ENCODE measurements around the gene PRR29. TPM values are rescaled to one million over a fixed set of nuclear protein-coding genes. Genes with fewer than 3 reads are reported as not detected.
"Not testable (repeated sequence)": the region's sequence is repeated elsewhere in the genome, so short reads cannot be mapped to it uniquely, and the experiment has no call there.

PRR29 gene
- total RNA-seq, 1 donor from 2014 or later, result not detected

DNA sequence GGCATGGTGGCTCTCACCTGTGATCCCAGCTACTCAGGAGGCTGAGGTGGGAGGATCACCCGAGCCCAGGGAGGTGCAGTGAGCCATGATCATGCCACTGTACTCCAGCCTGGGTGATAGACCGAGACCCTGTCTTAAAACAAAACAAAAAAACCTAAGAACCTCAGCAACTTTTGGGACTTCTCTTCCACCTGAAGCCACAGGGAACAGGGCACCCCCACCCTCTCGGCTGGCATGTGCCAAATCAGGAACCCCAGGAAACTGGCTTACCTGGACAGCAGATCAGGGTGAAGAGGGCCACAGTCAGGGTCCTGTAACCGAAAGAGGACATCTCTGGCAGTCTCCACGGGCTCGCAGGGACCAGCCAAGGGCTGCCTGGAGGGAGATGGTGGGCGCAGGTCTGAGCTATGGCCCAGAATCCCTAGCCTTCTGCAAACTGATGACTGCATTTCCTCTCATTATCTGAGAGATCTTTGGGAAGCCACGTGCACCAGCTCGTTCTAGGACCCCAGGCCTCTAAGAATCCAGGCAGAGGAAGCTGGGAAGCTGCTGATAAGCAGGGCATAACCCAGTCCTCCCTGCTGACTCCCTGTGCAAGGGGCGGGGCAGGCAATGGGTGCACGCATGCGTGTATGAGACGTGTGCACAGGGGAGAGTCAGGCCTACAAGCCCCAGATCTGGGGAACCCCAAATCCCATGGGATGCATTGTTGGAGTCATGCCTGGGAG is 8.4 kb downstream of the PRR29 start:
- DNase-seq, result no peak
- ATAC-seq (ENCODE audit: low read depth), result no peak
- Mint-ChIP-seq H3K4me3 (no peak overlapping the region), H3K27ac (no peak overlapping the region), H3K9me3 (no peaks in the 10 kb centered on the region), H3K36me3 (ENCODE audit: low read depth) (peaks cover 77% of the 10 kb centered on the region), H3K4me1 (peaks cover 48% of the 10 kb centered on the region), H3K27me3 (no peaks in the 10 kb centered on the region)
- intact Hi-C loops (cut with micrococcal nuclease), result no loop called here
- ChIA-PET POLR2A (interaction anchor here (0.7 to 1.3 kb wide), 2 partner anchors 14 to 126 kb away, joined by 3 read pairs; partner anchors contain the start of gene ICAM2), CTCF (interaction anchor here (0.7 to 2.6 kb wide), 5 partner anchors 13 to 127 kb away, joined by 3 to 7 read pairs (median 4); partner anchors contain the start of gene GH1)
- TF ChIP-seq, protein P1, sequence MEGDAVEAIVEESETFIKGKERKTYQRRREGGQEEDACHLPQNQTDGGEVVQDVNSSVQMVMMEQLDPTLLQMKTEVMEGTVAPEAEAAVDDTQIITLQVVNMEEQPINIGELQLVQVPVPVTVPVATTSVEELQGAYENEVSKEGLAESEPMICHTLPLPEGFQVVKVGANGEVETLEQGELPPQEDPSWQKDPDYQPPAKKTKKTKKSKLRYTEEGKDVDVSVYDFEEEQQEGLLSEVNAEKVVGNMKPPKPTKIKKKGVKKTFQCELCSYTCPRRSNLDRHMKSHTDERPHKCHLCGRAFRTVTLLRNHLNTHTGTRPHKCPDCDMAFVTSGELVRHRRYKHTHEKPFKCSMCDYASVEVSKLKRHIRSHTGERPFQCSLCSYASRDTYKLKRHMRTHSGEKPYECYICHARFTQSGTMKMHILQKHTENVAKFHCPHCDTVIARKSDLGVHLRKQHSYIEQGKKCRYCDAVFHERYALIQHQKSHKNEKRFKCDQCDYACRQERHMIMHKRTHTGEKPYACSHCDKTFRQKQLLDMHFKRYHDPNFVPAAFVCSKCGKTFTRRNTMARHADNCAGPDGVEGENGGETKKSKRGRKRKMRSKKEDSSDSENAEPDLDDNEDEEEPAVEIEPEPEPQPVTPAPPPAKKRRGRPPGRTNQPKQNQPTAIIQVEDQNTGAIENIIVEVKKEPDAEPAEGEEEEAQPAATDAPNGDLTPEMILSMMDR (IDR thresholded peaks at IDR 0.05), result no peak

DNA sequence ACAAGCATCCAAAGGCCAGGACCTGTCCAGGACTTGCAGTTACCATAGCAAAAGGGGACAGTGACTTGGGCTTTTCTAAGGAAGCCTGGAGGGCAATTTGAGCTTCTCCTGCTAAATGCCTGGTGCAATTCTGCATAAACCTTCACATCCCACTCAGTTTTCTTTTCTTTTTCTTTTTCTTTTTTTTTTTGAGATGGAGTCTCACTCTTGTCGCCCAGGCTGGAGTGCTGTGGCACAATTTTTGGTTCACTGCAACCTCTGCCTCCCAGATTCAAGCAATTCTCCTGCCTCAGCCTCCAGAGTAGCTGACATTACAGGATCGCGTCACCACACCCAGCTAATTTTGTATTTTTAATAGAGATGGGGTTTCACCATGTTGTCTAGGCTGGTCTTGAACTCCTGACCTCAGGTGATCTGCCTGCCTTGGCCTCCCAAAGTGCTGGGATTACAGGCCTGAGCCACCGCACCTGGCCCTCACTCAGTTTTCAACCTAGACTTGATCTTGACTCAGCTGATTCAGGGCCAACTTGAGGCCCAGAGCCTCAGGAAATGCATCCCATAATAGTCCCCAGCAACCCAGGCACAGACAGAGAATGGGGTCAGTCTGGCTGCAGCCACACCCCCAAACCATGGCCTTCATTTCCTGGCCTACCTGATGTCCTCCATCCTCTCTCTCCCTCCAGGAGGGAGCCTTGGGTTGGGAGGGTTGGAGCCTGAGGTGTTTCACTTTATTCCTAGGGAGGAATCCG is 9.1 kb downstream of the PRR29 start:
- H3K36me3 Mint-ChIP-seq (ENCODE audit: low read depth), result peaks cover 81% of the 10 kb centered on the region
- POLR2A ChIA-PET, result interaction anchor here (0.7 to 1.3 kb wide), 2 partner anchors 13 to 126 kb away, joined by 3 read pairs; partner anchors contain the start of gene ICAM2

DNA sequence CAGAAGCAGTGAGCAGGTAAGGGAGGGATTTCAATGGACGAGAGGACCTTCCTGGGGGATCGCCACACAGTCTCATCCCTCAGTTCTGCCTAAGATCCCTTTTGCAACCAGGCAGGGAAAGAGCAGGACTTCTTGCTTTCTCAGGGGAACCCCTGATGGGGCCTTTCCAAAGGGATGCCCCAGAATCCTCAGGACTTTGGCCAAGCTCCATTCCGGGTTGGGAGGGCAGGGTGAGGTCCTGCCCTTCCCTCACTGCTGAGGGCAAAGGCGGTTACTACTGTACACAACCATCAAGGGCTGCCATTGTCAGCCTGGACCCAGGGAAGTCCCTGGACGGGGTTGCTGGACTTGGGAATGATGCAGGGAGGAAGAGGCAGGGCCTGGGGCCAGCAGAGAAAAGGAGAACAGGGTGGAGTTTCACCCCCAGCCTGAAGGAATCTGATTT is 9.7 kb downstream of the PRR29 start:
- ChIA-PET CTCF (interaction anchor here (1.4 kb wide), 1 partner anchor 89 kb away, joined by 4 read pairs; the partner anchor contains the start of gene GH1), POLR2A (no interaction called here)
- intact Hi-C loops (cut with micrococcal nuclease), result no loop called here
- Mint-ChIP-seq H3K36me3 (ENCODE audit: low read depth) (peaks cover 79% of the 10 kb centered on the region), H3K4me1 (peaks cover 55% of the 10 kb centered on the region), H3K27ac (no peak overlapping the region), H3K27me3 (no peaks in the 10 kb centered on the region), H3K9me3 (no peaks in the 10 kb centered on the region), H3K4me3 (no peak overlapping the region)
- TF ChIP-seq, protein P1 (IDR thresholded peaks at IDR 0.05), result no peak
- no peak for ATAC-seq (ENCODE audit: low read depth)
- no peak for DNase-seq

More for the DNA sequence above, 9.1 kb downstream of the PRR29 start:
- H3K4me3 Mint-ChIP-seq; H3K27ac Mint-ChIP-seq; DNase-seq; ATAC-seq (ENCODE audit: low read depth); intact Hi-C loops (cut with micrococcal nuclease); H3K27me3 Mint-ChIP-seq; H3K9me3 Mint-ChIP-seq: not testable (repeated sequence)
- H3K4me1 Mint-ChIP-seq, result peaks cover 52% of the 10 kb centered on the region
- CTCF ChIA-PET, result interaction anchor here (1.3 to 1.4 kb wide), 2 partner anchors 14 to 88 kb away, joined by 4 to 6 read pairs; partner anchors contain the start of gene GH1

DNA sequence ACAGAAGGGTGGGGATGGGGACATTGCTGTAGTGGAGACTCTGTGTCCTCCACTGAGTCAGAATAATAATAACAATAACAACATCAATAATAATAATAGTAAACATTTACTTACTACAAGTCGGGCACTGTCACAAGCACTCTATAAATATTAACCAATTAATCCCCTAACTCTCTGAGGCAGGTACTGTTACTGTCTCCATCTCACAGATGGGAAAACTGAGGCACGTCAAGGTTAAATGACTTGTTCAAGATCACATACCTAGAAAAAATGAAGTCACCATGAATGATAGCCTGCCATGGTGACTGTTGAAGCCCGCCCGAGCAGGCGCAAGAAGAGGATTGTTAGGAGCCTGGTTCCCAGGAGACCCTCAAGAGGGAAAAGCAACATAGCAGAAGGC is 10.2 kb downstream of the PRR29 start:
- ATAC-seq (ENCODE audit: low read depth) (no peak), DNase-seq (no peak)
- ChIA-PET POLR2A (no interaction called here), CTCF (no interaction called here)
- TF ChIP-seq, protein P1 (IDR thresholded peaks at IDR 0.05), result no peak
- H3K27ac Mint-ChIP-seq, result no peak overlapping the region
- intact Hi-C loops (cut with micrococcal nuclease), result no loop called here
- H3K4me1 Mint-ChIP-seq, result peaks cover 58% of the 10 kb centered on the region
- peaks cover 74% of the 10 kb centered on the region for H3K36me3 Mint-ChIP-seq (ENCODE audit: low read depth)
- H3K9me3 Mint-ChIP-seq, result no peaks in the 10 kb centered on the region
- no peak overlapping the region for H3K4me3 Mint-ChIP-seq
- H3K27me3 Mint-ChIP-seq, result no peaks in the 10 kb centered on the region

DNA sequence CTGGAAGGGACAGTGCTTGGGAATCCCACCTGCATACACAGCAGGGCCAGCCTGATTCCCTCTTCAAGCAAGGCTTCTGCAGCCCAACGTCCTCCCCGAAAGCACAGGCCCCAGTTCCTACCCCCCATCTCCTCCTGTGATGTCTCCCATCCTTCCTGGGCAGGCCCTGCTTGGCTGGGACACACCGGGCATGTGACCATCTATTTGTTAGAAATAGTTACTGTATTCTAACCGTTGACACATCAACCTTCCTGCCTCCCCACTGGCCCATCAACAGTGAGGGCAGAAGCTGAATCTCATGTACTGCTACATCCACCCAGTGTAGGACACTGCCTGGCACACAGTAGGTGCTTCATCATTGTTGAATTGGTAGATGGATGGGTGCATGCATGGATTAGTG is 10.7 kb downstream of the PRR29 start:
- CTCF ChIA-PET, result no interaction called here
- no peaks in the 10 kb centered on the region for H3K9me3 Mint-ChIP-seq
- TF ChIP-seq, protein P1 (IDR thresholded peaks at IDR 0.05), result no peak
- intact Hi-C loops (cut with micrococcal nuclease), result no loop called here
- H3K4me3 Mint-ChIP-seq, result no peak overlapping the region
- POLR2A ChIA-PET, result no interaction called here
- peaks cover 62% of the 10 kb centered on the region for H3K4me1 Mint-ChIP-seq
- no peak for ATAC-seq (ENCODE audit: low read depth)
- no peaks in the 10 kb centered on the region for H3K27me3 Mint-ChIP-seq
- DNase-seq, result no peak
- H3K36me3 Mint-ChIP-seq (ENCODE audit: low read depth), result peaks cover 69% of the 10 kb centered on the region
- no peak overlapping the region for H3K27ac Mint-ChIP-seq

All from activated B cell treated with CpG ODN at 0.5 μM for 24 hours (primary cell).